ENCODE measurements around the gene ZSCAN12. TPM values are rescaled to one million over a fixed set of nuclear protein-coding genes. Genes with fewer than 3 reads are reported as not detected.

ZSCAN12 gene
- total RNA-seq, 2 donors from 2014 or later: 2.9 TPM

- DNase-seq (peak; percentile 21 to 47 (median 32)), ATAC-seq (peak; percentile 86)
- no peaks in the 10 kb centered on the region for H3K9me3 ChIP-seq (ENCODE audit: control insufficient read depth, low read length, poor library complexity, severe bottlenecking)
- peak overlapping the region; percentile 27 for H3K27ac Mint-ChIP-seq
- no peaks in the 10 kb centered on the region for H3K36me3 Mint-ChIP-seq (ENCODE audit: low read depth)
- H3K4me1 Mint-ChIP-seq: peaks cover 19% of the 10 kb centered on the region
- H3K4me3 Mint-ChIP-seq: peak overlapping the region; percentile 89
- no peaks in the 10 kb centered on the region for H3K27me3 Mint-ChIP-seq
These were observed 43.5 kb downstream of the ZSCAN12 start for GRCh38 chr6:28355743-28356665.

- no peaks in the 10 kb centered on the region for H3K9me3 ChIP-seq (ENCODE audit: control insufficient read depth, low read length, poor library complexity, severe bottlenecking)
- ATAC-seq (no peak), DNase-seq (no peak)
- Mint-ChIP-seq H3K4me3 (peak overlapping the region; percentile 89), H3K27me3 (no peaks in the 10 kb centered on the region), H3K36me3 (ENCODE audit: low read depth) (no peaks in the 10 kb centered on the region), H3K27ac (peak overlapping the region; percentile 27), H3K4me1 (peaks cover 28% of the 10 kb centered on the region)
These were observed 44.6 kb downstream of the ZSCAN12 start for GRCh38 chr6:28354688-28355554.

- ATAC-seq (no peak), DNase-seq (no peak)
- Mint-ChIP-seq H3K4me1 (peaks cover 33% of the 10 kb centered on the region), H3K4me3 (no peak overlapping the region), H3K27me3 (no peaks in the 10 kb centered on the region), H3K27ac (no peak overlapping the region), H3K36me3 (ENCODE audit: low read depth) (peaks cover 2% of the 10 kb centered on the region)
- H3K9me3 ChIP-seq (ENCODE audit: control insufficient read depth, low read length, poor library complexity, severe bottlenecking): no peaks in the 10 kb centered on the region
These were observed 45.4 kb downstream of the ZSCAN12 start for GRCh38 chr6:28353981-28354676.

GRCh38 chr6:28353356-28353755, 46.2 kb downstream of the ZSCAN12 start:
- no peaks in the 10 kb centered on the region for H3K27me3 Mint-ChIP-seq
- DNase-seq (no peak), ATAC-seq (no peak)
- H3K9me3 ChIP-seq (ENCODE audit: control insufficient read depth, low read length, poor library complexity, severe bottlenecking): no peaks in the 10 kb centered on the region
- H3K4me1 Mint-ChIP-seq: peaks cover 33% of the 10 kb centered on the region
- no peak overlapping the region for H3K4me3 Mint-ChIP-seq
- no peak overlapping the region for H3K27ac Mint-ChIP-seq
- peaks cover 2% of the 10 kb centered on the region for H3K36me3 Mint-ChIP-seq (ENCODE audit: low read depth)

GRCh38 chr6:28351493-28351925, 48.0 kb downstream of the ZSCAN12 start:
- H3K4me1 Mint-ChIP-seq: peaks cover 30% of the 10 kb centered on the region
- H3K27ac Mint-ChIP-seq: peak overlapping the region; percentile 53
- H3K27me3 Mint-ChIP-seq: peaks cover 10% of the 10 kb centered on the region
- ATAC-seq: no peak
- DNase-seq: no peak
- no peaks in the 10 kb centered on the region for H3K9me3 ChIP-seq (ENCODE audit: control insufficient read depth, low read length, poor library complexity, severe bottlenecking)
- H3K36me3 Mint-ChIP-seq (ENCODE audit: low read depth): peaks cover 2% of the 10 kb centered on the region
- H3K4me3 Mint-ChIP-seq: peak overlapping the region; percentile 28

GRCh38 chr6:28351087-28351486, 48.5 kb downstream of the ZSCAN12 start:
- Mint-ChIP-seq H3K36me3 (ENCODE audit: low read depth) (peaks cover 2% of the 10 kb centered on the region), H3K4me3 (no peak overlapping the region), H3K27me3 (peaks cover 13% of the 10 kb centered on the region), H3K27ac (peak overlapping the region; percentile 53), H3K4me1 (peaks cover 29% of the 10 kb centered on the region)
- no peaks in the 10 kb centered on the region for H3K9me3 ChIP-seq (ENCODE audit: control insufficient read depth, low read length, poor library complexity, severe bottlenecking)
- ATAC-seq (no peak), DNase-seq (no peak)

GRCh38 chr6:28349892-28350737, 49.4 kb downstream of the ZSCAN12 start, which contains the start of gene ZKSCAN3:
TSS of gene ZKSCAN3 (plus strand) at chr6:28349947. CDS start at chr6:28359587, 9,640 bp downstream.
- Mint-ChIP-seq H3K27me3 (peaks cover 18% of the 10 kb centered on the region), H3K36me3 (ENCODE audit: low read depth) (peaks cover 2% of the 10 kb centered on the region), H3K27ac (peak within 1 kb of the TSS; percentile 97), H3K4me3 (peak within 1 kb of the TSS; percentile 99), H3K4me1 (peaks cover 22% of the 10 kb centered on the region)
- peak; percentile 100 for ATAC-seq
- DNase-seq: peak; percentile 56 to 62 (median 60)
- no peaks in the 10 kb centered on the region for H3K9me3 ChIP-seq (ENCODE audit: control insufficient read depth, low read length, poor library complexity, severe bottlenecking)

- Mint-ChIP-seq H3K27ac (peak overlapping the region; percentile 97), H3K4me1 (peaks cover 22% of the 10 kb centered on the region), H3K4me3 (peak overlapping the region; percentile 99), H3K36me3 (ENCODE audit: low read depth) (peaks cover 2% of the 10 kb centered on the region), H3K27me3 (peaks cover 24% of the 10 kb centered on the region)
- ATAC-seq (no peak), DNase-seq (no peak)
- no peaks in the 10 kb centered on the region for H3K9me3 ChIP-seq (ENCODE audit: control insufficient read depth, low read length, poor library complexity, severe bottlenecking)
These were observed 50.1 kb downstream of the ZSCAN12 start for GRCh38 chr6:28349344-28349891.

GRCh38 chr6:28347119-28347518, 52.4 kb downstream of the ZSCAN12 start:
- Mint-ChIP-seq H3K36me3 (ENCODE audit: low read depth) (peaks cover 2% of the 10 kb centered on the region), H3K4me1 (peaks cover 19% of the 10 kb centered on the region), H3K4me3 (no peak overlapping the region), H3K27me3 (peaks cover 41% of the 10 kb centered on the region), H3K27ac (no peak overlapping the region)
- no peak for DNase-seq
- no peak for ATAC-seq
- H3K9me3 ChIP-seq (ENCODE audit: control insufficient read depth, low read length, poor library complexity, severe bottlenecking): no peaks in the 10 kb centered on the region

- H3K9me3 ChIP-seq (ENCODE audit: control insufficient read depth, low read length, poor library complexity, severe bottlenecking): no peaks in the 10 kb centered on the region
- DNase-seq (no peak), ATAC-seq (no peak)
- Mint-ChIP-seq H3K4me1 (peaks cover 8% of the 10 kb centered on the region), H3K27ac (no peak overlapping the region), H3K4me3 (no peak overlapping the region), H3K36me3 (ENCODE audit: low read depth) (peaks cover 2% of the 10 kb centered on the region), H3K27me3 (peaks cover 44% of the 10 kb centered on the region)
These were observed 54.3 kb downstream of the ZSCAN12 start for GRCh38 chr6:28345201-28345600.

GRCh38 chr6:28343898-28344677, 55.5 kb downstream of the ZSCAN12 start:
- H3K9me3 ChIP-seq (ENCODE audit: control insufficient read depth, low read length, poor library complexity, severe bottlenecking): no peaks in the 10 kb centered on the region
- Mint-ChIP-seq H3K27ac (no peak overlapping the region), H3K4me1 (no peaks in the 10 kb centered on the region), H3K4me3 (no peak overlapping the region), H3K36me3 (ENCODE audit: low read depth) (no peaks in the 10 kb centered on the region), H3K27me3 (peaks cover 44% of the 10 kb centered on the region)
- DNase-seq (no peak), ATAC-seq (no peak)

All from T-helper 17 cell (primary cell).